ENCODE results near the gene YKT6.

Gene YKT6

DNA sequence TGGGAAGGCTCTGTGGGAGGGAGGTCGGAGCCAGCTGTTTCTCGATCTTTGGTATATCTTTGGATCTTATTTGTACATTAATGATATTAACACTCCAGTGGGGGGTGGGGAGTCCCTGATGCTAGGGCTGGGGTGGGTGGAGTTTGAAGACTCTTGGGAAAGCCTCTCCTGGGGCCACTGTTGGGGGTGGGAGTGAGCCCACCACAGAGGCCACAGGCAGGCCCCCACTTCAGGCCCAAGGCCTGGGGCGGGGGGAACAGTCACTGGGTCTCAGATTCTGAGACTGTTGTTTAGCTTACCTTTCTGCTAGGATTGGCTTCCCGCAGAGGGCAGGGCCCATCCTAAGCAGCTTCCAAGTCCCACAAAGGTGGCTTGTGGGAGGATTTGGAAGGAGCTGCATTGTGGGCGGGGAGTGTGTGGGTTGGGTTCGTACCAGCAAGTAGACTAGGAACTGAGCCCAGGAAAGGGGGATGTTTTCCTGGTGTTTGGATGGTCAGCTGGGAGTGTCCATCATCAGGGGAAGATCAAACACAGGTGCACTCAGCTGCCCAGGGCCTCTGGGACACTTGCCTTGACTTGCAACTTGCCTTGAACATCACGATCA lies 11.9 kb downstream of the YKT6 start:
- TF ChIP-seq, protein P1, sequence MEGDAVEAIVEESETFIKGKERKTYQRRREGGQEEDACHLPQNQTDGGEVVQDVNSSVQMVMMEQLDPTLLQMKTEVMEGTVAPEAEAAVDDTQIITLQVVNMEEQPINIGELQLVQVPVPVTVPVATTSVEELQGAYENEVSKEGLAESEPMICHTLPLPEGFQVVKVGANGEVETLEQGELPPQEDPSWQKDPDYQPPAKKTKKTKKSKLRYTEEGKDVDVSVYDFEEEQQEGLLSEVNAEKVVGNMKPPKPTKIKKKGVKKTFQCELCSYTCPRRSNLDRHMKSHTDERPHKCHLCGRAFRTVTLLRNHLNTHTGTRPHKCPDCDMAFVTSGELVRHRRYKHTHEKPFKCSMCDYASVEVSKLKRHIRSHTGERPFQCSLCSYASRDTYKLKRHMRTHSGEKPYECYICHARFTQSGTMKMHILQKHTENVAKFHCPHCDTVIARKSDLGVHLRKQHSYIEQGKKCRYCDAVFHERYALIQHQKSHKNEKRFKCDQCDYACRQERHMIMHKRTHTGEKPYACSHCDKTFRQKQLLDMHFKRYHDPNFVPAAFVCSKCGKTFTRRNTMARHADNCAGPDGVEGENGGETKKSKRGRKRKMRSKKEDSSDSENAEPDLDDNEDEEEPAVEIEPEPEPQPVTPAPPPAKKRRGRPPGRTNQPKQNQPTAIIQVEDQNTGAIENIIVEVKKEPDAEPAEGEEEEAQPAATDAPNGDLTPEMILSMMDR (IDR thresholded peaks at IDR 0.05; ENCODE audit: low read length): no peak
- no peak for TF ChIP-seq EZH2phosphoT487 (IDR thresholded peaks at IDR 0.05; ENCODE audit: low read length)
- TF ChIP-seq EZH2 (optimal IDR thresholded peaks at IDR 0.05; ENCODE audit: low read depth, low read length): no peak
- H3K27me3 ChIP-seq (replicated peaks; ENCODE audit: insufficient read depth, low read length): no peaks in the 10 kb centered on the region
- H3K9me2 ChIP-seq (replicated peaks; ENCODE audit: insufficient read depth, low read length): no peaks in the 10 kb centered on the region
- H3K36me3 ChIP-seq (replicated peaks; ENCODE audit: insufficient read depth, low read length): peaks cover 11% of the 10 kb centered on the region; the same call in 1 of the 2 replicates
- no peak overlapping the region for H3K9ac ChIP-seq (ENCODE audit: low read length)
- H3K4me3 ChIP-seq (ENCODE audit: low read length): no peak overlapping the region
- H3K27ac ChIP-seq (ENCODE audit: low read length): no peak overlapping the region
- no peaks in the 10 kb centered on the region for H3F3A ChIP-seq (ENCODE audit: insufficient read depth, low read length)
- H3K4me1 ChIP-seq (ENCODE audit: low read length): no peaks in the 10 kb centered on the region
- no peak overlapping the region for H3K4me2 ChIP-seq (ENCODE audit: low read depth, low read length)
- no peaks in the 10 kb centered on the region for H4K20me1 ChIP-seq (ENCODE audit: insufficient read depth, low read length)
- no peak overlapping the region for H2AFZ ChIP-seq (ENCODE audit: low read length)
- DNase-seq: no peak
- no peaks in the 10 kb centered on the region for H3K9me3 ChIP-seq (replicated peaks; ENCODE audit: insufficient read depth, low read length)
- no peaks in the 10 kb centered on the region for H3K79me2 ChIP-seq (ENCODE audit: low read length)

DNA sequence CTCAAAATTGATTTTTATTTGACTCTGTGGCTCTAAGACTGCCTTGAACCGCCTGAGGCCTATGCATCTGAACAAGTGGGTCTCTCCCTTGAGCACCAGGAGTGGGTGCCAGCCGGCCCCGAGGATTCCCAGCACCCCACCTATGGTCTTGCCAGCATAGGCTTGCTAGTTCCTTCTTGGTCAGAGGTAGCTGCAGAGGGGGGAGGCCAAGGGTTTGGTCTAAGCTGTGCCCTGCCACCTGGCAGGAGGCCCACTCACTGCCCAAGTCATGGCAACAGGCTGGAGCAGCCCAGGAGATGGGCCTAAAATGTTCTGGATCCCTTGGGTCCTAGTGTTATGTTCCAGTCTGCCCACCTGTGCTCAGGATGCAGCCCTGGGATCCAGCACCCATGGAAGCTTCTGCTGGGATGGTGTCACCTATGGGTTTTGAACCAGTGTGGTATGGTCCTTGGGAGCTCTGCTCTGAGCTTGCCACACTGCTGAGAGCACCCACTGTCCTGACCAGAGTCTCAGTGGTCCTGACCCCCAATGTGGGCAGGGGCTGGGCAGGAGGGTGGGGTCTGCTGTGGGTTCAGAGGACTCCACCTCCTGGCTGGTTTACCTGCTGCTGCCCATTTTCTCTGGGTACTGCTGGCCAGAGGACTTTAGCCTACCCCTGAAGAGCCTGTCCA lies 12.6 kb downstream of the YKT6 start:
- DNase-seq: no peak
- Histone ChIP-seq H4K20me1 (ENCODE audit: insufficient read depth, low read length) (no peaks in the 10 kb centered on the region), H3K9me3 (replicated peaks; ENCODE audit: insufficient read depth, low read length) (no peaks in the 10 kb centered on the region), H3K4me1 (ENCODE audit: low read length) (no peaks in the 10 kb centered on the region), H3K9ac (ENCODE audit: low read length) (no peak overlapping the region), H3K4me3 (ENCODE audit: low read length) (no peak overlapping the region), H3K79me2 (ENCODE audit: low read length) (no peaks in the 10 kb centered on the region), H3K9me2 (replicated peaks; ENCODE audit: insufficient read depth, low read length) (no peaks in the 10 kb centered on the region), H3K27me3 (replicated peaks; ENCODE audit: insufficient read depth, low read length) (no peaks in the 10 kb centered on the region), H3K36me3 (replicated peaks; ENCODE audit: insufficient read depth, low read length) (peaks cover 11% of the 10 kb centered on the region; the same call in 1 of the 2 replicates), H3K4me2 (ENCODE audit: low read depth, low read length) (no peak overlapping the region), H2AFZ (ENCODE audit: low read length) (no peak overlapping the region), H3F3A (ENCODE audit: insufficient read depth, low read length) (no peaks in the 10 kb centered on the region), H3K27ac (ENCODE audit: low read length) (no peak overlapping the region)
- no peak for TF ChIP-seq EZH2phosphoT487 (IDR thresholded peaks at IDR 0.05; ENCODE audit: low read length)
- TF ChIP-seq, protein P1 (IDR thresholded peaks at IDR 0.05; ENCODE audit: low read length): no peak
- TF ChIP-seq EZH2 (optimal IDR thresholded peaks at IDR 0.05; ENCODE audit: low read depth, low read length): no peak

DNA sequence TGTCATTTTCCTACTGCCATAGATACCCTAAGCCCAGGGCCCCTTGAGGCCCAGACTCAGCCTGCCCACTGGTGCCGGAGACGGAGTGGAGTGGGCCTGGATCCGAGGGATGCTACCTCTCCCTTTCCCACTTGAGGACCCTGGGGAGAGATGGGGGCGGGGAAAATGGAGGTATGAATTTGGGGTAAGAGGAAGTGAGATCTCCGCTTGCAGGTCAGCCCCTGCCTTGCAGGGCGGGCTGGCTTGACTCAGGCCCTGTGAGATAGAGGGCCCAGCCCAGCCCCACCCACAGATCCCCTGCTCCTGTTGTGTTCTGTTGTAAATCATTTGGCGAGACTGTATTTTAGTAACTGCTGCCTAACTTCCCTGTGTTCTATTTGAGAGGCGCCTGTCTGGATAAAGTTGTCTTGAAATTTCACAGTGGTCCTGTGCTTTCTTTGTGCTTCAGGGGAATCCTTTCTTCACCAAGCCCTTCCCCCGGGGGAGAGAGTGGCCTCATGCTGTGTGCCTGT lies 13.2 kb downstream of the YKT6 start:
- H3K79me2 ChIP-seq (ENCODE audit: low read length): no peaks in the 10 kb centered on the region

More for the DNA sequence above, 13.2 kb downstream of the YKT6 start:
- no peaks in the 10 kb centered on the region for H3K9me3 ChIP-seq (replicated peaks; ENCODE audit: insufficient read depth, low read length)
- no peaks in the 10 kb centered on the region for H3K4me1 ChIP-seq (ENCODE audit: low read length)
- TF ChIP-seq EZH2phosphoT487 (IDR thresholded peaks at IDR 0.05; ENCODE audit: low read length): no peak
- TF ChIP-seq, protein P1 (IDR thresholded peaks at IDR 0.05; ENCODE audit: low read length): no peak
- TF ChIP-seq EZH2 (optimal IDR thresholded peaks at IDR 0.05; ENCODE audit: low read depth, low read length): no peak
- no peak overlapping the region for H3K4me2 ChIP-seq (ENCODE audit: low read depth, low read length)
- H4K20me1 ChIP-seq (ENCODE audit: insufficient read depth, low read length): no peaks in the 10 kb centered on the region
- H3K27ac ChIP-seq (ENCODE audit: low read length): no peak overlapping the region
- H2AFZ ChIP-seq (ENCODE audit: low read length): no peak overlapping the region
- H3K4me3 ChIP-seq (ENCODE audit: low read length): no peak overlapping the region
- H3K27me3 ChIP-seq (replicated peaks; ENCODE audit: insufficient read depth, low read length): 0 out of 2 replicates have a peak, but pooled peaks cover 4% of the 10 kb centered on the region
- H3F3A ChIP-seq (ENCODE audit: insufficient read depth, low read length): no peaks in the 10 kb centered on the region
- H3K9ac ChIP-seq (ENCODE audit: low read length): no peak overlapping the region
- peaks cover 9% of the 10 kb centered on the region; the same call in 1 of the 2 replicates for H3K36me3 ChIP-seq (replicated peaks; ENCODE audit: insufficient read depth, low read length)
- DNase-seq: no peak
- H3K9me2 ChIP-seq (replicated peaks; ENCODE audit: insufficient read depth, low read length): no peaks in the 10 kb centered on the region

Data from MM.1S (cell line).